ENCODE data around the gene NUPR1. TPM values are rescaled to one million over a fixed set of nuclear protein-coding genes. Genes with fewer than 3 reads are reported as not detected.

The NUPR1 gene
- polyA plus RNA-seq, 1 of the 3 experiments (the other 2 are of a cell fraction), result 0.61 TPM

DNA sequence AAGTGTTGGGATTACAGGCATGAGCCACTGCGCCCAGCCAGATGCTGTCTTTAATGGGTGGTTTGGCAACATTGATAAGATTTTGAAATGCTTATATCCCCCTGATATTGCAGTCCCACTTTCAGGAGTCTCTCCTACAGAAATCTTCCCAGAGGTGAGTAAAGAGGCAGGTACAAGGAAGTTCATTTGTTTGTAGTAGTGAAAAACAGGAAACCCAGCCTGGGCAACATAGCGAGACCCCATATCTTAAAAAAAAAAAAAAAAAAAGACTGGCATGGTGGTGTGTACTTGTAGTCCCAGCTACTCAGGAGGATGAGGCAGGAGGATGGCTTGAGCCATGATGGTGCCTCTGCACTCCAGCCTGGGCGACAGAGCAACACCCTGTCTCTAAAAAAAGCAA, 6.2 kb upstream of the NUPR1 start:
- no peaks in the 10 kb centered on the region for H3K79me2 ChIP-seq (ENCODE audit: insufficient read depth)
- no peak for TF ChIP-seq CHD2 (IDR thresholded peaks at IDR 0.05; ENCODE audit: low read length, partially characterized antibody)
- TF ChIP-seq, protein P1, sequence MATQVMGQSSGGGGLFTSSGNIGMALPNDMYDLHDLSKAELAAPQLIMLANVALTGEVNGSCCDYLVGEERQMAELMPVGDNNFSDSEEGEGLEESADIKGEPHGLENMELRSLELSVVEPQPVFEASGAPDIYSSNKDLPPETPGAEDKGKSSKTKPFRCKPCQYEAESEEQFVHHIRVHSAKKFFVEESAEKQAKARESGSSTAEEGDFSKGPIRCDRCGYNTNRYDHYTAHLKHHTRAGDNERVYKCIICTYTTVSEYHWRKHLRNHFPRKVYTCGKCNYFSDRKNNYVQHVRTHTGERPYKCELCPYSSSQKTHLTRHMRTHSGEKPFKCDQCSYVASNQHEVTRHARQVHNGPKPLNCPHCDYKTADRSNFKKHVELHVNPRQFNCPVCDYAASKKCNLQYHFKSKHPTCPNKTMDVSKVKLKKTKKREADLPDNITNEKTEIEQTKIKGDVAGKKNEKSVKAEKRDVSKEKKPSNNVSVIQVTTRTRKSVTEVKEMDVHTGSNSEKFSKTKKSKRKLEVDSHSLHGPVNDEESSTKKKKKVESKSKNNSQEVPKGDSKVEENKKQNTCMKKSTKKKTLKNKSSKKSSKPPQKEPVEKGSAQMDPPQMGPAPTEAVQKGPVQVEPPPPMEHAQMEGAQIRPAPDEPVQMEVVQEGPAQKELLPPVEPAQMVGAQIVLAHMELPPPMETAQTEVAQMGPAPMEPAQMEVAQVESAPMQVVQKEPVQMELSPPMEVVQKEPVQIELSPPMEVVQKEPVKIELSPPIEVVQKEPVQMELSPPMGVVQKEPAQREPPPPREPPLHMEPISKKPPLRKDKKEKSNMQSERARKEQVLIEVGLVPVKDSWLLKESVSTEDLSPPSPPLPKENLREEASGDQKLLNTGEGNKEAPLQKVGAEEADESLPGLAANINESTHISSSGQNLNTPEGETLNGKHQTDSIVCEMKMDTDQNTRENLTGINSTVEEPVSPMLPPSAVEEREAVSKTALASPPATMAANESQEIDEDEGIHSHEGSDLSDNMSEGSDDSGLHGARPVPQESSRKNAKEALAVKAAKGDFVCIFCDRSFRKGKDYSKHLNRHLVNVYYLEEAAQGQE (IDR thresholded peaks at IDR 0.05; ENCODE audit: low read depth, low read length), result no peak
- no peaks in the 10 kb centered on the region for H3K27me3 ChIP-seq (ENCODE audit: insufficient read depth)
- H3K4me2 ChIP-seq, result no peak overlapping the region
- 74% methylated on average over 3 of the region's 3 CpGs for WGBS (ENCODE audit: low lambda C conversion rate)
- H2AFZ ChIP-seq (ENCODE audit: low read depth), result no peak overlapping the region
- H3K27ac ChIP-seq (ENCODE audit: low read depth in 2 of 2, low read length in 1 of 2), result no peak overlapping the region
- peaks cover 0 to 5% of the 10 kb centered on the region in 2 experiments; a peak in 1 of 4 replicates for H3K4me1 ChIP-seq (ENCODE audit: control insufficient read depth in 1 of 2, insufficient read depth in 2 of 2, low read depth in 1 of 2, low read length in 1 of 2)
- no peak for DNase-seq
- no peak overlapping the region for H3K9ac ChIP-seq
- no peaks in the 10 kb centered on the region for H4K20me1 ChIP-seq (ENCODE audit: insufficient read depth)
- no peak overlapping the region for H3K4me3 ChIP-seq (ENCODE audit: low read depth in 2 of 2, low read length in 1 of 2)
- H3F3A ChIP-seq (replicated peaks; ENCODE audit: insufficient read depth), result peaks cover 6% of the 10 kb centered on the region
- H3K9me3 ChIP-seq, result no peaks in the 10 kb centered on the region
- no peaks in the 10 kb centered on the region for H3K9me2 ChIP-seq
- CTCF ChIA-PET, result interaction anchor here (0.7 kb wide), 1 partner anchor 51 kb away, joined by 3 read pairs; no protein-coding TSS in a partner anchor
- POLR2A ChIA-PET, result interaction anchor here (0.5 kb wide), 1 partner anchor 330 kb away, joined by 3 read pairs; no protein-coding TSS in a partner anchor
- no peaks in the 10 kb centered on the region for H3K36me3 ChIP-seq (replicated peaks in 1 of 2; ENCODE audit: control insufficient read depth in 1 of 2, insufficient read depth in 2 of 2, low read length in 1 of 2)

DNA sequence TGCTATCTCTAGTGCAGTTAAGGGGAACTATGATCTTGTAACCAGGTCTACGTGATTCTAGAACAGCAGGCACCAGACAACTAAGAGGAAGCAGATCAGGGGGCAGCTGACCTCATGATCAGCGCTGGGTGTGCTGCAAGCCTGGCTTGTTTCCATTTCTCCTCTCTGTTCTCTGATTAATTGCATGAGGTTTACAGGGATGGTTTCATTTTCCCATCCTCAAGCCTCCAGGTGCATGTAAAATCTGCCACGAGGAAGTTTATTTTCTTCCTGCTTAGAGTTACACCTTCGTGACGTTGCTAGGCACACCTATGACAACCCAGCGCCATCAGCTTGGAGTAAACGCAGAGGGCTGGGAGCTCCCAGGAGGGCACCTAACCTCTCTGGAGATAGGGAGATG, 4.3 kb upstream of the NUPR1 start:
- CTCF ChIA-PET, result no interaction called here
- POLR2A ChIA-PET, result no interaction called here
- no peak overlapping the region for H3K9ac ChIP-seq
- no peak overlapping the region for H3K4me3 ChIP-seq (ENCODE audit: low read depth in 2 of 2, low read length in 1 of 2)
- peaks cover 0 to 5% of the 10 kb centered on the region in 2 experiments; a peak in 1 of 4 replicates for H3K4me1 ChIP-seq (ENCODE audit: control insufficient read depth in 1 of 2, insufficient read depth in 2 of 2, low read depth in 1 of 2, low read length in 1 of 2)
- no peak overlapping the region for H2AFZ ChIP-seq (ENCODE audit: low read depth)
- H3K9me2 ChIP-seq, result no peaks in the 10 kb centered on the region
- H3K27me3 ChIP-seq (ENCODE audit: insufficient read depth), result no peaks in the 10 kb centered on the region
- H3F3A ChIP-seq (replicated peaks; ENCODE audit: insufficient read depth), result peaks cover 3% of the 10 kb centered on the region
- no peak overlapping the region for H3K27ac ChIP-seq (ENCODE audit: low read depth in 2 of 2, low read length in 1 of 2)
- DNase-seq, result no peak
- TF ChIP-seq NFIC (IDR thresholded peaks at IDR 0.05; ENCODE audit: borderline replicate concordance) (no peak), TCF12 (IDR thresholded peaks at IDR 0.05) (no peak), MEF2A (IDR thresholded peaks at IDR 0.05; ENCODE audit: borderline replicate concordance, low read depth) (no peak), FOSL2 (IDR thresholded peaks at IDR 0.05; ENCODE audit: borderline replicate concordance, low read depth) (no peak), MXI1 (IDR thresholded peaks at IDR 0.05; ENCODE audit: low read depth, low read length) (no peak)
- TF ChIP-seq, protein P2, sequence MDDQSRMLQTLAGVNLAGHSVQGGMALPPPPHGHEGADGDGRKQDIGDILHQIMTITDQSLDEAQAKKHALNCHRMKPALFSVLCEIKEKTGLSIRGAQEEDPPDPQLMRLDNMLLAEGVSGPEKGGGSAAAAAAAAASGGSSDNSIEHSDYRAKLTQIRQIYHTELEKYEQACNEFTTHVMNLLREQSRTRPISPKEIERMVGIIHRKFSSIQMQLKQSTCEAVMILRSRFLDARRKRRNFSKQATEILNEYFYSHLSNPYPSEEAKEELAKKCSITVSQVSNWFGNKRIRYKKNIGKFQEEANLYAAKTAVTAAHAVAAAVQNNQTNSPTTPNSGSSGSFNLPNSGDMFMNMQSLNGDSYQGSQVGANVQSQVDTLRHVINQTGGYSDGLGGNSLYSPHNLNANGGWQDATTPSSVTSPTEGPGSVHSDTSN (IDR thresholded peaks at IDR 0.05), result no peak
- TF ChIP-seq, protein P3, sequence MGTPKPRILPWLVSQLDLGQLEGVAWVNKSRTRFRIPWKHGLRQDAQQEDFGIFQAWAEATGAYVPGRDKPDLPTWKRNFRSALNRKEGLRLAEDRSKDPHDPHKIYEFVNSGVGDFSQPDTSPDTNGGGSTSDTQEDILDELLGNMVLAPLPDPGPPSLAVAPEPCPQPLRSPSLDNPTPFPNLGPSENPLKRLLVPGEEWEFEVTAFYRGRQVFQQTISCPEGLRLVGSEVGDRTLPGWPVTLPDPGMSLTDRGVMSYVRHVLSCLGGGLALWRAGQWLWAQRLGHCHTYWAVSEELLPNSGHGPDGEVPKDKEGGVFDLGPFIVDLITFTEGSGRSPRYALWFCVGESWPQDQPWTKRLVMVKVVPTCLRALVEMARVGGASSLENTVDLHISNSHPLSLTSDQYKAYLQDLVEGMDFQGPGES (IDR thresholded peaks at IDR 0.05; ENCODE audit: low read depth, low read length), result no peak
- no peaks in the 10 kb centered on the region for H3K79me2 ChIP-seq (ENCODE audit: insufficient read depth)
- H3K4me2 ChIP-seq, result no peak overlapping the region
- 85% methylated on average over 7 of the region's 7 CpGs for WGBS (ENCODE audit: low lambda C conversion rate)
- no peaks in the 10 kb centered on the region for H3K9me3 ChIP-seq
- H4K20me1 ChIP-seq (ENCODE audit: insufficient read depth), result no peaks in the 10 kb centered on the region
- H3K36me3 ChIP-seq (replicated peaks in 1 of 2; ENCODE audit: control insufficient read depth in 1 of 2, insufficient read depth in 2 of 2, low read length in 1 of 2), result no peaks in the 10 kb centered on the region

Data from SK-N-SH (cell line).